ENCODE results near the gene ZNF142. TPM values are rescaled to one million over a fixed set of nuclear protein-coding genes. Genes with fewer than 3 reads are reported as not detected.

ZNF142 gene
- polyA plus RNA-seq, 3 donors = 0.72 to 15.6 (median 3.3) TPM

GRCh38 chr2:218648787-218649100, 10.7 kb downstream of the ZNF142 start:
- intact Hi-C loops (cut with micrococcal nuclease) = no loop called here
- no peak overlapping the region for H3K4me3 Mint-ChIP-seq
- Histone ChIP-seq H2AFZ (ENCODE audit: insufficient read depth, low read depth, low read length, poor library complexity, severe bottlenecking) (no peak overlapping the region), H3K4me2 (replicated peaks; ENCODE audit: extremely low read depth, low read length, poor library complexity, severe bottlenecking) (no peak overlapping the region), H3K79me2 (ENCODE audit: insufficient read depth, low read length) (no peaks in the 10 kb centered on the region), H3K36me3 (replicated peaks in 1 of 2; ENCODE audit: control insufficient read depth in 1 of 2, insufficient read depth in 2 of 2, low read length in 2 of 2) (peaks cover 83 to 99% of the 10 kb centered on the region in 2 donors), H3K9me3 (replicated peaks in 1 of 2; ENCODE audit: control insufficient read depth in 1 of 2, insufficient read depth in 1 of 2, low read length in 2 of 2) (no peaks in the 10 kb centered on the region), H3K27me3 (ENCODE audit: control insufficient read depth in 2 of 2, insufficient read depth in 2 of 2, low read length in 2 of 2) (no peaks in the 10 kb centered on the region), H4K20me1 (ENCODE audit: insufficient read depth, low read length) (peaks cover 5% of the 10 kb centered on the region), H3K27ac (ENCODE audit: low read depth in 1 of 2, low read length in 2 of 2) (no peak overlapping the region), H3K4me3 (replicated peaks in 1 of 3; ENCODE audit: low read depth in 2 of 3, low read length in 3 of 3) (no peak overlapping the region), H3K4me1 (ENCODE audit: control insufficient read depth in 1 of 2, insufficient read depth in 2 of 2, low read length in 2 of 2) (no peaks in the 10 kb centered on the region), H3K9ac (ENCODE audit: insufficient read depth, low read length, poor library complexity, severe bottlenecking) (no peak overlapping the region)
- H3K27ac Mint-ChIP-seq = no peak overlapping the region
- no peaks in the 10 kb centered on the region for H3K4me1 Mint-ChIP-seq
- TF ChIP-seq CTCF (IDR thresholded peaks at IDR 0.05) = peak; percentile 40
- peaks cover 87 to 100% of the 10 kb centered on the region in 2 donors for H3K36me3 Mint-ChIP-seq
- WGBS (ENCODE audit: insufficient coverage) = 95% methylated on average over 10 of the region's 11 CpGs
- H3K27me3 Mint-ChIP-seq (ENCODE audit: low read depth in 3 of 3) = no peaks in the 10 kb centered on the region
- H3K9me3 Mint-ChIP-seq = no peaks in the 10 kb centered on the region
- no peak for DNase-seq

GRCh38 chr2:218648088-218648786, 11.2 kb downstream of the ZNF142 start:
- intact Hi-C loops (cut with micrococcal nuclease) = no loop called here
- no peaks in the 10 kb centered on the region for H3K79me2 ChIP-seq (ENCODE audit: insufficient read depth, low read length)
- no peak overlapping the region for H3K4me3 ChIP-seq (replicated peaks in 1 of 3; ENCODE audit: low read depth in 2 of 3, low read length in 3 of 3)
- Mint-ChIP-seq H3K4me3 (no peak overlapping the region), H3K27ac (no peak overlapping the region), H3K9me3 (no peaks in the 10 kb centered on the region), H3K4me1 (no peaks in the 10 kb centered on the region), H3K36me3 (peaks cover 87 to 100% of the 10 kb centered on the region in 2 donors), H3K27me3 (ENCODE audit: low read depth in 3 of 3) (no peaks in the 10 kb centered on the region)
- no peak overlapping the region for H3K27ac ChIP-seq (ENCODE audit: low read depth in 1 of 2, low read length in 2 of 2)
- WGBS (ENCODE audit: insufficient coverage) = 96% methylated on average over 3 of the region's 9 CpGs
- no peaks in the 10 kb centered on the region for H3K27me3 ChIP-seq (ENCODE audit: control insufficient read depth in 2 of 2, insufficient read depth in 2 of 2, low read length in 2 of 2)
- H3K4me1 ChIP-seq (ENCODE audit: control insufficient read depth in 1 of 2, insufficient read depth in 2 of 2, low read length in 2 of 2) = no peaks in the 10 kb centered on the region
- no peaks in the 10 kb centered on the region for H3K9me3 ChIP-seq (replicated peaks in 1 of 2; ENCODE audit: control insufficient read depth in 1 of 2, insufficient read depth in 1 of 2, low read length in 2 of 2)
- no peak overlapping the region for H2AFZ ChIP-seq (ENCODE audit: insufficient read depth, low read depth, low read length, poor library complexity, severe bottlenecking)
- peak; percentile 30 to 50 (median 35) for DNase-seq
- H3K4me2 ChIP-seq (replicated peaks; ENCODE audit: extremely low read depth, low read length, poor library complexity, severe bottlenecking) = no peak overlapping the region
- H3K36me3 ChIP-seq (replicated peaks in 1 of 2; ENCODE audit: control insufficient read depth in 1 of 2, insufficient read depth in 2 of 2, low read length in 2 of 2) = peaks cover 84 to 99% of the 10 kb centered on the region in 2 donors
- H3K9ac ChIP-seq (ENCODE audit: insufficient read depth, low read length, poor library complexity, severe bottlenecking) = no peak overlapping the region
- TF ChIP-seq CTCF (IDR thresholded peaks at IDR 0.05) = peak; percentile 86
- peaks cover 5% of the 10 kb centered on the region for H4K20me1 ChIP-seq (ENCODE audit: insufficient read depth, low read length)
